HL-60 (cell line): ENCODE data around the gene MRTFA.

Experiments
- CTCF ChIP-seq: IDR thresholded peaks from one replicate; pipeline ENCODE4 v1.5.1; 2011; ENCODE audit warnings: low read length, control low read depth, inconsistent platforms; ENCODE audit not compliant: insufficient read depth
- REST ChIP-seq: IDR thresholded peaks from 2 replicates; pipeline ENCODE4 v1.6.1; 2012; ENCODE audit warnings: low read depth; ENCODE audit not compliant: insufficient replicate concordance

- TF ChIP-seq CTCF (no peak), REST (no peak)
Measured at GRCh38 chr22:40413873-40414272, 222.6 kb downstream of the MRTFA start.
